ENCODE measurements around the gene FGF14. TPM values are rescaled to one million over a fixed set of nuclear protein-coding genes. Genes with fewer than 3 reads are reported as not detected.

Gene FGF14
- total and polyA plus RNA-seq, 2 donors (not counting 1 experiment from before 2014, with no cell fraction given): under 0.01 TPM; not detected in 1

GRCh38 chr13:101970341-101970740 is 431.5 kb downstream of the FGF14 start:
- Histone ChIP-seq H3K4me1 (ENCODE audit: control insufficient read depth in 2 of 2, insufficient read depth in 2 of 2, low read length in 2 of 2) (no peaks in the 10 kb centered on the region), H3K27ac (ENCODE audit: low read length in 2 of 2) (no peak overlapping the region), H3K9me3 (ENCODE audit: control extremely low read depth in 1 of 3, control insufficient read depth in 2 of 3, insufficient read depth in 1 of 3, low read length in 2 of 3) (no peaks in the 10 kb centered on the region), H3K36me3 (replicated peaks in 1 of 2; ENCODE audit: control extremely low read depth in 1 of 2, control insufficient read depth in 1 of 2, extremely low read depth in 1 of 2, insufficient read depth in 2 of 2, low read length in 1 of 2) (no peaks in the 10 kb centered on the region), H3K27me3 (replicated peaks in 1 of 4; ENCODE audit: control extremely low read depth in 1 of 4, control insufficient read depth in 3 of 4, insufficient read depth in 4 of 4, low read length in 3 of 4) (no peaks in the 10 kb centered on the region), H2AFZ (ENCODE audit: insufficient read depth, low read depth, low read length, poor library complexity, severe bottlenecking) (no peak overlapping the region), H3K4me2 (replicated peaks; ENCODE audit: low read depth, low read length, poor library complexity, severe bottlenecking) (no peak overlapping the region), H4K20me1 (ENCODE audit: control insufficient read depth, insufficient read depth, low read length, poor library complexity, severe bottlenecking) (no peaks in the 10 kb centered on the region), H3K79me2 (ENCODE audit: control insufficient read depth, insufficient read depth, low read length) (no peaks in the 10 kb centered on the region), H3K4me3 (ENCODE audit: control extremely low read depth in 1 of 5, extremely low read depth in 1 of 5, insufficient read depth in 1 of 5, low read depth in 2 of 5, low read length in 4 of 5) (no peak overlapping the region), H3K9ac (ENCODE audit: low read length) (no peak overlapping the region)
- no peak for TF ChIP-seq CTCF (IDR thresholded peaks at IDR 0.05)
- TF ChIP-seq EZH2 (IDR thresholded peaks at IDR 0.05; ENCODE audit: borderline replicate concordance, insufficient read depth, low read depth, low read length, poor library complexity, severe bottlenecking): no peak
- intact Hi-C loops (cut with micrococcal nuclease): no loop called here
- Mint-ChIP-seq H3K4me1 (no peaks in the 10 kb centered on the region), H3K27me3 (no peaks in the 10 kb centered on the region), H3K27ac (no peak overlapping the region), H3K9me3 (ENCODE audit: insufficient read depth) (no peaks in the 10 kb centered on the region), H3K4me3 (no peak overlapping the region)
- 100% methylated on average over 1 of the region's 2 CpGs for WGBS (ENCODE audit: insufficient coverage)
- POLR2A ChIA-PET: no interaction called here
- no peak for DNase-seq
- ATAC-seq (ENCODE audit: low read depth): no peak
- CTCF ChIA-PET: no interaction called here

- H3K27me3 ChIP-seq (replicated peaks in 1 of 4; ENCODE audit: control extremely low read depth in 1 of 4, control insufficient read depth in 3 of 4, insufficient read depth in 4 of 4, low read length in 3 of 4): no peaks in the 10 kb centered on the region
- no peak overlapping the region for H3K4me3 ChIP-seq (ENCODE audit: control extremely low read depth in 1 of 5, extremely low read depth in 1 of 5, insufficient read depth in 1 of 5, low read depth in 2 of 5, low read length in 4 of 5)
- TF ChIP-seq EZH2 (IDR thresholded peaks at IDR 0.05; ENCODE audit: borderline replicate concordance, insufficient read depth, low read depth, low read length, poor library complexity, severe bottlenecking) (no peak), CTCF (IDR thresholded peaks at IDR 0.05) (no peak)
- no peak overlapping the region for H3K9ac ChIP-seq (ENCODE audit: low read length)
- no peak overlapping the region for H3K27ac Mint-ChIP-seq
- no peak overlapping the region for H3K27ac ChIP-seq (ENCODE audit: low read length in 2 of 2)
- H3K4me1 ChIP-seq (ENCODE audit: control insufficient read depth in 2 of 2, insufficient read depth in 2 of 2, low read length in 2 of 2): no peaks in the 10 kb centered on the region
- no peak for DNase-seq
- no peak overlapping the region for H2AFZ ChIP-seq (ENCODE audit: insufficient read depth, low read depth, low read length, poor library complexity, severe bottlenecking)
- intact Hi-C loops (cut with micrococcal nuclease): no loop called here
- H3K36me3 ChIP-seq (replicated peaks in 1 of 2; ENCODE audit: control extremely low read depth in 1 of 2, control insufficient read depth in 1 of 2, extremely low read depth in 1 of 2, insufficient read depth in 2 of 2, low read length in 1 of 2): no peaks in the 10 kb centered on the region
- no peak for ATAC-seq (ENCODE audit: low read depth)
- H3K4me3 Mint-ChIP-seq: no peak overlapping the region
- ChIA-PET CTCF (interaction anchor here (0.6 kb wide), 1 partner anchor 63 kb away, joined by 3 read pairs; no protein-coding TSS in a partner anchor), POLR2A (no interaction called here)
- no peaks in the 10 kb centered on the region for H3K4me1 Mint-ChIP-seq
- no peaks in the 10 kb centered on the region for H3K79me2 ChIP-seq (ENCODE audit: control insufficient read depth, insufficient read depth, low read length)
- H3K27me3 Mint-ChIP-seq: no peaks in the 10 kb centered on the region
- no peaks in the 10 kb centered on the region for H4K20me1 ChIP-seq (ENCODE audit: control insufficient read depth, insufficient read depth, low read length, poor library complexity, severe bottlenecking)
- H3K9me3 ChIP-seq (ENCODE audit: control extremely low read depth in 1 of 3, control insufficient read depth in 2 of 3, insufficient read depth in 1 of 3, low read length in 2 of 3): no peaks in the 10 kb centered on the region
- no peaks in the 10 kb centered on the region for H3K9me3 Mint-ChIP-seq (ENCODE audit: insufficient read depth)
- no peak overlapping the region for H3K4me2 ChIP-seq (replicated peaks; ENCODE audit: low read depth, low read length, poor library complexity, severe bottlenecking)
These were observed 434.1 kb downstream of the FGF14 start for GRCh38 chr13:101967781-101968180.

Measured in B cell (primary cell).